Activated CD8-positive, alpha-beta T cell treated with anti-CD3 and anti-CD28 coated beads, Interleukin-2, amount 10 ng/mL, durations not matched to agents 7 days and 5 days (primary cell): ENCODE measurements around the gene CEP83. TPM values are rescaled to one million over a fixed set of nuclear protein-coding genes. Genes with fewer than 3 reads are reported as not detected.
"Not testable (repeated sequence)": the region's sequence is repeated elsewhere in the genome, so short reads cannot be mapped to it uniquely, and the experiment has no call there.

ENCODE experiments used
- ATAC-seq: fragments of 150-1000 bp; cut with Tn5 transposase; one replicate; pipeline ENCODE4 v1.10.0; 2021; ENCODE audit warnings: moderate library complexity
- CTCF ChIA-PET: fragments of 350-600 bp; sonication (Branson Sonifier 250); formaldehyde crosslinking; loops from one replicate; lab custom pipeline; 2021; ENCODE audit warnings: antibody characterized with exemption; lab: Charles Lee
- POLR2A ChIA-PET: fragments of 350-600 bp; sonication (Branson Sonifier 250); formaldehyde crosslinking; loops from one replicate; lab custom pipeline; 2021; ENCODE audit warnings: antibody characterized with exemption; lab: Charles Lee
- DNase-seq: peaks from one replicate; pipeline ENCODE4 v3.0.0-alpha.2; 2020
- H3K27ac Mint-ChIP-seq: one replicate; pipeline ENCODE4 v1.8.0; 2021; ENCODE audit warnings: mild to moderate bottlenecking, mixed read lengths
- H3K27me3 Mint-ChIP-seq: one replicate; pipeline ENCODE4 v1.8.0; 2021; ENCODE audit warnings: low read depth, mixed read lengths
- H3K36me3 Mint-ChIP-seq: one replicate; pipeline ENCODE4 v1.8.0; 2021; ENCODE audit warnings: low read depth, mixed read lengths
- H3K4me1 Mint-ChIP-seq: one replicate; pipeline ENCODE4 v1.8.0; 2021; ENCODE audit warnings: low read depth, mixed read lengths
- H3K4me3 Mint-ChIP-seq: one replicate; pipeline ENCODE4 v1.8.0; 2021; ENCODE audit warnings: mild to moderate bottlenecking, mixed read lengths
- H3K9me3 Mint-ChIP-seq: one replicate; pipeline ENCODE4 v1.8.0; 2022; ENCODE audit warnings: mixed read lengths; ENCODE audit not compliant: insufficient read depth
- total RNA-seq, 2 experiments: library from RNA; stranded (reverse); gene quantifications; one replicate each; pipeline ENCODE4 v1.2.3, GENCODE V29; 2021

Gene CEP83
- total RNA-seq, 2 experiments from 2014 or later: 23.4 to 23.9 TPM

DNA sequence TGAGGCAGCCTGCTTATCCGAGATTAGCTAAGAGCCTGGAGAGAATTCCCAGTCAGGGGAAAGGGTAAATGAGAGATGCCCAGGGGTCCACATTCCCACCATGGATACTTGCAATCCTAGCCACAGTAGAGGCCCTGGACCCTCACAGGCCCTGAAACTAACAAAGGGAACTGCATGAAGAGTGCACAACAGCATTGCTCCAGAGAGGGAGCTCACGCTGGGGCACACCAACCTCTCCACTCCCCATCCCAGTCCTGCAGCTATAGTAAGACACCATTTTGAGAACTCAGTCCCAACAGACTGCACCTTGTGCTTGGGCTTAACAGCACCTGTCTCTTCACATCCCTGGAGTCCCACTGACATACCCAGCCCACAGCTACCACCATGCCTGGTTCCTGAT, 30.5 kb downstream of the CEP83 start:
- DNase-seq (no peak), ATAC-seq (no peak)
- Mint-ChIP-seq H3K9me3 (peaks cover 23% of the 10 kb centered on the region), H3K36me3 (peaks cover 71% of the 10 kb centered on the region), H3K4me1 (peaks cover 6% of the 10 kb centered on the region), H3K4me3 (no peak overlapping the region), H3K27me3 (no peaks in the 10 kb centered on the region), H3K27ac (no peak overlapping the region)
- ChIA-PET CTCF (interaction anchor here (1.1 kb wide), 1 partner anchor 124 kb away, joined by 3 read pairs; no protein-coding TSS in a partner anchor), POLR2A (no interaction called here)

DNA sequence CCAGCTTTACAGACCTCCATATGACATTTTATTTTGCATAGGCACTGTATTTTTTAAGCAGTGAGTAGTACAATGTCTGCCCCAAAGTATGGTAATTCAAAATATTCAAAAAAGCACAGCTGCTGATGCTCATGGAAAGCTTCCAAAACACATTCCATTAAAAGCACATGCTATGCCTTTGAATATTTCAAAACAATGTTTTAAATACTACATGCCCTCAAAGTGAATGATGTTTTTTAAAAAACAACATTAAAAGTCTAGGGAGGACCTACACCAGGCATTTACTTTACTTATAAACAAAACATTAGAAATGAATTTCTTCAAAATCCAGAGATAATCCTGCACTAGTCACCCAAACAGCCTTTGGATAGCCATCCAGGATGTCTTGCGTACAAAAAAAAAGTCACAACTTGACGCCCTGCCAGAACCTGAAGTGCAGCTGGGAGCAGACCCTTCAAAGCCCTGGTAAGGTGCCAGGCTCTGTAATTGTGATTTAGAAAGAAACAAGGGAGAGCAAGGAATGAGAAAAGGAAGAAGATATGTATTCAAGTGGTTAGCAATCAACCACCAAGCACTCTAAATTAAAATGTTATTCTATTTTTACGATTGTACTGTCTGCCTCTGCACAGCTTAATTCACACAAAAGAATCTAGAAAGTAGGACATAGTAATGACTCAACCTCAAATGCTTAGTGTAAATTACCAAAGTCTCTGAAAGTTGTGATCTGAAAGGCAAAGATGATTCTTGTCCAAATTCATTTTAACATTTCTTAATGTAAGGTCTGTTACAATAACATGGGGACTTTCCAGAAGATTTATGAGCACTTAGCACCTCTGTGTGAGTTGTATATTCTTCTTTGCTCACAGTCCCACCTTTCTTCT, 31.9 kb downstream of the CEP83 start:
- no peak overlapping the region for H3K4me3 Mint-ChIP-seq
- H3K36me3 Mint-ChIP-seq: peaks cover 72% of the 10 kb centered on the region
- POLR2A ChIA-PET: no interaction called here
- no peaks in the 10 kb centered on the region for H3K27me3 Mint-ChIP-seq
- no peak overlapping the region for H3K27ac Mint-ChIP-seq
- DNase-seq (no peak), ATAC-seq (no peak)
- H3K4me1 Mint-ChIP-seq: peaks cover 6% of the 10 kb centered on the region
- CTCF ChIA-PET: no interaction called here
- H3K9me3 Mint-ChIP-seq: peaks cover 35% of the 10 kb centered on the region

DNA sequence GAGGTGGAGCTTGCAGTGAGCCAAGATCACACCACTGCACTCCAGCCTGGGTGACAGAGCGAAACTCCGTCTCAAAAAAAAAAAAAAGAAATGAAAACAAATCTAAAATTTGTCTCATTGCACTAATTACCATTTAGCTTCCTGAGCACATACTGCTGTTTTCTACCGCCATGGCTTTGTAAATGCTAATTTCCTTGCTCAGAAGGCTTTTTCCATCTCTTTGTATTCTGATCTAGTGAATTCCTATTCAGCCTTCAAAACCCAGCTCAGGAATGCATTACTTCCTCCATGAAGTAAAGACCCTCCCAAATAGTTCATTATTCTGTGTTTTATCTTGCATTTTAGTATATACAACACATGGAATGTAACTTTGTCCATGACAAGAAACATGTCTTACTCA, 33.6 kb downstream of the CEP83 start:
- H3K36me3 Mint-ChIP-seq: peaks cover 71% of the 10 kb centered on the region
- CTCF ChIA-PET: interaction anchor here (1.3 kb wide), 1 partner anchor 291 kb away, joined by 3 read pairs; no protein-coding TSS in a partner anchor
- ATAC-seq (no peak), DNase-seq (no peak)
- H3K4me3 Mint-ChIP-seq: no peak overlapping the region
- POLR2A ChIA-PET: no interaction called here
- no peaks in the 10 kb centered on the region for H3K27me3 Mint-ChIP-seq
- H3K9me3 Mint-ChIP-seq: peaks cover 42% of the 10 kb centered on the region
- peaks cover 6% of the 10 kb centered on the region for H3K4me1 Mint-ChIP-seq
- no peak overlapping the region for H3K27ac Mint-ChIP-seq

DNA sequence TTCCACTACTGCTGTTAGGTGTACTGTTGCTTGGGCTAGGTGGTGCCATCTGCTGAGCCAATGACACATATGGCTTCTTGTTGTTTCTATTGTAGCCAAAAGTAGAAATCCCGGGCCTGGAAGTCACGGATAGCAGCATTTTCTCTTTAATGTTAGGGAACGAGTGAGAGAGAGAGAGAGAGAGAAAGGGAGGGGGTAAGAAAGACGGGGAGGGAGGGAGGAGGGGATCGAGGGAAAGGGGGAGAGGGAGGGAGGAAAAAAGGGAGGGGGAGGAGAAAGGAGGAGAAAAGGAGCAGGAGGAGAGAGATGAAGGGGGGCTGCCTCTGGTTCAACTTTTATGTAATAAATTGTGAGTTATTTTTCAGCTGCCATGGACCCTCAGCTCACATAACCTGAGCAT, 34.8 kb downstream of the CEP83 start:
- CTCF ChIA-PET: interaction anchor here (0.5 kb wide), 1 partner anchor 301 kb away, joined by 3 read pairs; no protein-coding TSS in a partner anchor
- DNase-seq, ATAC-seq, H3K4me3 Mint-ChIP-seq, POLR2A ChIA-PET, H3K27ac Mint-ChIP-seq, H3K4me1 Mint-ChIP-seq, H3K27me3 Mint-ChIP-seq: not testable (repeated sequence)
- H3K36me3 Mint-ChIP-seq: peaks cover 62% of the 10 kb centered on the region
- peaks cover 30% of the 10 kb centered on the region for H3K9me3 Mint-ChIP-seq

DNA sequence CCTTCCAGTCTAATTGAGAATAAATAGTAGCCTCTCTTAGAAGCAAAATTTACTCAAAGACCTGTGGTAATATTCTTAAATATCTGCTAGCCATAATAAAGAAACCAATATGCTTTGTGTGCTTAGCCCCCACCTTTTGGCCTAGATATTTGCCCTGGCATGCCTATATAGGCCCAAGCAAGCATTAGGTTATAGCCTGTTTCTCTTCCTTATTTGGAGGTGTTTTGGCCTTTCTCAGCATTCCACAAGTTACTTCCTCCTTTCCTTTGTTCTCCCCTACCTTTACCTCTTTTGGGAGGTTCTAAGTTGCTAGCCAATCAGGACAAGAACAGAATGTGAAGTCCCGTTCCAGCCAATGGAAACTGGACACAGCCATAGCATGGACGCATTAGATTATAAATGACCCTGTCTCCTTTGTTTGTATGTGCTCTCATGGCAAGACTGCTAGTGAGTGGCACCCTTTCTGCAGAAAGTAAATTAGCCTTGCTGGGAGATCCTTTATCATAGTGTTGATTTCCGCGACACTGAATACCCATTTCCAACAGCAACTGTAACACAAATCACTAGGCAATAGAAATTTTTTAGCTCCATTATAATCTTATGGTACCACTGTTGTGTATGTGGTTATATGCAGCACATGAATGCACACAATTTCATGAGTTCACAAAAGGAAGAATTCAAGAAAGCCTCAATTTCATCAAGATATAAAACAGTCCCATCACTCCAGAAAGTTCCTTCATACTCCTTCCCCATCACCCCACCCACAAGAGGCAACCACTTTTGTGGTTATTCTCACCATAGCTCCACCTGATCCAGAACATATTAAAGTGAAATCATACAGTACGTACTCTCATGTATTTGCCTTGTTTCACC, 37.6 kb downstream of the CEP83 start:
- ATAC-seq (no peak), DNase-seq (no peak)
- H3K4me3 Mint-ChIP-seq: no peak overlapping the region
- H3K27me3 Mint-ChIP-seq: no peaks in the 10 kb centered on the region
- H3K36me3 Mint-ChIP-seq: peaks cover 50% of the 10 kb centered on the region
- ChIA-PET CTCF (no interaction called here), POLR2A (interaction anchor here (0.5 kb wide), 1 partner anchor 69 kb away, joined by 4 read pairs; no protein-coding TSS in a partner anchor)
- H3K27ac Mint-ChIP-seq: no peak overlapping the region
- H3K4me1 Mint-ChIP-seq: no peaks in the 10 kb centered on the region
- peaks cover 35% of the 10 kb centered on the region for H3K9me3 Mint-ChIP-seq

DNA sequence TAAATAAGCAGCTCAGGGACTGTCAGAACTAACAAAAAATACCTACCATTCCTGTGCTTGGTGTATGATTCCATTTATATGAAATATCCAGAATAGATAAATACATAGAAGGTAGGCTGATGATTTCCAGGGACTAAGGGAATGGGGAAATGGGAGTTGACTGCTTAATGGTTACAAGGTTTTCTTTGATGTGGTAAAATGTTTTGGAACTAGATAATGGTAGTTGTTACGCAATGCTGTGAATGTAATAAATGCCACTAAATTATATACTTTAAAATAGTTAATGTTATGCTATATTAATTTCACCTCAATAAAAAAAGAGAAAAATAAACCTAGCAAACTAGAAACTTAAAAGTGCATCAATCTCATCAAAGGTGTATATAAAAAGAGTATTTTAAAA, 41.1 kb downstream of the CEP83 start:
- Mint-ChIP-seq H3K27me3 (no peaks in the 10 kb centered on the region), H3K36me3 (peaks cover 30% of the 10 kb centered on the region), H3K27ac (no peak overlapping the region), H3K9me3 (peaks cover 29% of the 10 kb centered on the region), H3K4me3 (no peak overlapping the region), H3K4me1 (no peaks in the 10 kb centered on the region)
- ChIA-PET CTCF (no interaction called here), POLR2A (no interaction called here)
- ATAC-seq: no peak
- DNase-seq: no peak

DNA sequence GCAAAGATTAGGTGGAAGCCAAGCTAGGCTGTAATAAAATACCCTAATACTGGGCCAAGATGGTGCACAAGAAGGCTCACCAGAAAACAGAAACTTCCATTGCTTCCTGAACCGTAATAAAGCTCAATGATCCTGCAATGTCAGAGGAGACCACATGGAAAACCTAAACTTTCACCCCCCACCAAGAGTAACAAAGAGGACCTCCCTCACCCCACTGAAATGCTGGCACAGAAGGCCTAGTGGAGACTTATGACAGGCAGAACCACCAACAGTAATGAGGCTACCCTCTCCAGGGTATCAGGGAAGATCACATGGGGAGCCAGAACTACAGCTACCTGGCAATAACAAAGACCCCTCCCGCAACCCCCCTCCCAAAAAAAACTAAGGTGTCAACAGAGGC, 43.1 kb downstream of the CEP83 start:
- peaks cover 12% of the 10 kb centered on the region for H3K9me3 Mint-ChIP-seq

DNA sequence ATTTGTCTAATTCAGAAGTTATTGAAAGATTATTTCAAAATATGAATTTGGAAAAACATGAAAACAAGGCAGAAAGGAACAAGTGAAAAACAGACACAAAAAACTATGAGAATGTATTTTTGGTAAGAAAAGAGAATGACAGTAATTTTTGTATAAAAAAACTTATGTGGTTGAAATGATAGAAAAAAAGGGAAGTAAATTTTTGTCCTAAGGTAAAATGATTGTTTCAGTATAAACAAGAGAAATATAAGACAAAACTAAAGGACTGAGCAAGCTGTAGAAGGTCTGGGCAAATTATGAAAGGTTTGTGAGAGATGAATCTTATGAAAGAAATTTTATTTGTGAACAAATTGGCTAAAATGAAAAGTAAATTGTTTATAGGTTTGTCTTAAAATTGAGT, 44.6 kb downstream of the CEP83 start:
- ATAC-seq (no peak), DNase-seq (no peak)
- Mint-ChIP-seq H3K36me3 (peaks cover 16% of the 10 kb centered on the region), H3K27ac (no peak overlapping the region), H3K9me3 (peaks cover 6% of the 10 kb centered on the region), H3K27me3 (no peaks in the 10 kb centered on the region), H3K4me1 (no peaks in the 10 kb centered on the region), H3K4me3 (no peak overlapping the region)
- CTCF ChIA-PET: no interaction called here
- POLR2A ChIA-PET: no interaction called here

More for the DNA sequence above, 43.1 kb downstream of the CEP83 start:
- no peaks in the 10 kb centered on the region for H3K27me3 Mint-ChIP-seq
- H3K4me3 Mint-ChIP-seq: no peak overlapping the region
- no peak for ATAC-seq
- peaks cover 19% of the 10 kb centered on the region for H3K36me3 Mint-ChIP-seq
- POLR2A ChIA-PET: no interaction called here
- no peak overlapping the region for H3K27ac Mint-ChIP-seq
- DNase-seq: no peak
- CTCF ChIA-PET: no interaction called here
- H3K4me1 Mint-ChIP-seq: no peaks in the 10 kb centered on the region

DNA sequence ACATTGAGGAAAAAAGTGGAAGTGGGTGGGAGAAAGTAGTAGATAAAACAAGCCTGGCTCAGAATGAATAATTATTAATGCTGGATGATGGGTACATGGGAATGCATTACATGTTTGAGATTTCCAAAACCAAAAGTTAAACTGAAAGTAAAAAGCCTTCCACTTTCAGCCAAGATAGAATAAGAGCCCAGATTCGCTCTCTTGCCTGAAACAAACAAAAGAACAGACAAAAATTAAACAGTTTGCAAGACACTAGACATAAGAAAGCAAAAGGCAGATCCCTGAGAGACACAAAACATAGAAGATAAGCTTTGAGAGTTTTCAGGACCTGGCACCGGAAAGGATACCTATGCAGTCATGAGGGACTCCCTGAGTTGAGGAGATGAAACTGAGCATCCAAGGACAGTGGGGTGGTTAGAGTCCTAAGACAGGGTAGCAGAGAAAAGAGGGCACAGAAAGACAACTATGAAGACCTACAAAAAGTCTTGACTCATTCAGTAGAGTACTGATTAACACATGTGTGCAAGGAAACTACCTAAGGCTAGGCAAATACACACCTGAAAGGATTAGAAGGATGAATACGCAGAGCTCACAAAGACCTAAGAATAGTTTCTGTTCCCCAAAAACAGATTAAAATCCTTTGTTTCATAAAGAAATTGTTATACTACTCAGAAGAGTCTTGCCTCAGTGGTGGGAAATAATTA, 54.1 kb downstream of the CEP83 start:
- peaks cover 9% of the 10 kb centered on the region for H3K4me1 Mint-ChIP-seq
- DNase-seq: no peak
- no peak for ATAC-seq
- no peaks in the 10 kb centered on the region for H3K27me3 Mint-ChIP-seq
- H3K36me3 Mint-ChIP-seq: peaks cover 28% of the 10 kb centered on the region
- no peak overlapping the region for H3K27ac Mint-ChIP-seq
- ChIA-PET POLR2A (interaction anchor here (1.3 kb wide), 1 partner anchor 21 kb away, joined by 5 read pairs; no protein-coding TSS in a partner anchor), CTCF (interaction anchor here (0.6 kb wide), 1 partner anchor 933 kb away, joined by 3 read pairs; no protein-coding TSS in a partner anchor)
- H3K9me3 Mint-ChIP-seq: peaks cover 7% of the 10 kb centered on the region
- H3K4me3 Mint-ChIP-seq: peak overlapping the region; percentile 1

DNA sequence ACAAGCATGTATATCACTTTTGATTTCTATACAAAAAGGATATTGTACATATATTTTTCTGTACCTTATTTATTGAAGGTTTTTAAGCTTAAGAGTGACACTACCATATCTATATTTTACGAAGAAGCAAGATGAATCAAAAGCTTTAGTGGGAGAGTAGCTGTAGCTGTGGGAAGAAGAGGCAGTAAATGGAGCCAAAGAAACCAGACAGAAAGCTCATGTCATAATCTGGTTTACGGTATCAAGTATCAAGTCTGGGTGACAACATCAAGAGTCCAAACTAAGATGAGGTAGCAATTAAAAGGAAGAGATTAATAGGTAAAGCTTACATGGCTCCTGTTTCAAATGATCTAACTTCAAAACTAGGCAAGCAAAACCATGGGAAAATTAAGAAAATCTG, 54.8 kb downstream of the CEP83 start:
- ChIA-PET POLR2A (no interaction called here), CTCF (no interaction called here)
- H3K9me3 Mint-ChIP-seq: peaks cover 7% of the 10 kb centered on the region
- ATAC-seq: no peak
- no peak overlapping the region for H3K27ac Mint-ChIP-seq
- H3K4me1 Mint-ChIP-seq: peaks cover 9% of the 10 kb centered on the region
- peaks cover 33% of the 10 kb centered on the region for H3K36me3 Mint-ChIP-seq
- no peak for DNase-seq
- H3K4me3 Mint-ChIP-seq: no peak overlapping the region
- H3K27me3 Mint-ChIP-seq: no peaks in the 10 kb centered on the region

DNA sequence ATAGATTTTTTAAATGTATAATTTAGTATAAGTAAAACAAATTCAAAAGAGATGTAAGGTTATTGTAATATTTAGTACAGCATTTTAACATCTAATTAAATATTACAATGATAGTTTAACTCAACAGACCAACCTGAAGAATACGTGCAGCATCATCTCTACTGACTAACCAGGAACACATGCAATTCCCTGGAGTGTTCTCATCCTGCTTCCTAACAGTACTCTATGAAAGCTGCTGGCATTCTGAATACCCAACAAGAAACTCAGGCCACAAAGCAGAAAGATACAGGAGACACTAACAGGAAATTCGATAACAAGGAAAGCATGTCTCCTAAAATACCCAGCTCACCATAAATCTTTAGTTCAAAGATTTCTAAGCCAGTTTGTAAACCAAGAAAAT, 58.3 kb downstream of the CEP83 start:
- Mint-ChIP-seq H3K27ac (no peak overlapping the region), H3K4me3 (no peak overlapping the region), H3K9me3 (peaks cover 25% of the 10 kb centered on the region), H3K36me3 (peaks cover 51% of the 10 kb centered on the region), H3K27me3 (no peaks in the 10 kb centered on the region), H3K4me1 (peaks cover 9% of the 10 kb centered on the region)
- ChIA-PET CTCF (no interaction called here), POLR2A (no interaction called here)
- ATAC-seq: no peak
- no peak for DNase-seq
